ENCODE results near the gene BBC3. TPM values are rescaled to one million over a fixed set of nuclear protein-coding genes. Genes with fewer than 3 reads are reported as not detected.

The BBC3 gene
- total RNA-seq, 3 donors from 2014 or later: 4.5 to 7.5 (median 6.4) TPM

DNA sequence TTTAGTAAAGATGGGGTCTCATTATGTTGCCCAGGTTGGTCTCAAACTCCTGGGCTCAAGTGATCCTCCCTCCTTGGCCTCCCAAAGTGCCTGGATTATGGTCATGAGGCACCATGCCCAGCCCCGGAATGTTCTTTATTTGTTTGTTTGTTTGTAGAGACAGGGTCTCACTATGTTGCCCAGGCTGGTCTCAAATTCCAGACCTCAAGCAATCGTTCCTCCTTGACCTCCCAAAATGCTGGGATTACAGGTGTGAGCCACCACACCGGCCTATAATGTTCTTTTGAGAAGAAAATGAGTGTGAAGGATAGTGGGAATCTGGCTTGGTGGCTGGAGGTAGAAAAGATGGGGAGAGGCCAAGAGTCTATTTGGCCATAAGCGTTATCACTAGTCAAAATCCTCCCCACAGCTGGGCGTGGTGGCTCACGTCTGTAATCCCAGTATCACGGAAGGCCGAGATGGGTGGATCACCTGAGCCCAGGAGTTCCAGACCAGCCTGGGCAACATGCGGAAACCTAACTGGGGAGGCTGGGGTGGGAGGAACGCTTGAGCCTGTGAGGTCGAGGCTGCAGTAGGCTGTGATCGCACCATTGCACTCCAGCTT, 5.2 kb upstream of the BBC3 start:
- no peak for TF ChIP-seq POLR2AphosphoS5 (IDR thresholded peaks at IDR 0.05)
- TF ChIP-seq POLR2A (IDR thresholded peaks at IDR 0.05): no peak
- no peak for TF ChIP-seq CTCF (IDR thresholded peaks at IDR 0.05)
- DNase-seq (ENCODE audit: low spot score in 2 of 2): no peak
- intact Hi-C loops (cut with DNase I; ENCODE audit: low total_unique reads): no loop called here
- H3K9me3 ChIP-seq: no peaks in the 10 kb centered on the region
- H3K36me3 ChIP-seq: no peaks in the 10 kb centered on the region
- no peak overlapping the region for H3K4me3 ChIP-seq
- no peak overlapping the region for H3K27ac ChIP-seq
- H3K27me3 ChIP-seq: no peaks in the 10 kb centered on the region
- peaks cover 0 to under 1% of the 10 kb centered on the region in 2 donors for H3K4me1 ChIP-seq

DNA sequence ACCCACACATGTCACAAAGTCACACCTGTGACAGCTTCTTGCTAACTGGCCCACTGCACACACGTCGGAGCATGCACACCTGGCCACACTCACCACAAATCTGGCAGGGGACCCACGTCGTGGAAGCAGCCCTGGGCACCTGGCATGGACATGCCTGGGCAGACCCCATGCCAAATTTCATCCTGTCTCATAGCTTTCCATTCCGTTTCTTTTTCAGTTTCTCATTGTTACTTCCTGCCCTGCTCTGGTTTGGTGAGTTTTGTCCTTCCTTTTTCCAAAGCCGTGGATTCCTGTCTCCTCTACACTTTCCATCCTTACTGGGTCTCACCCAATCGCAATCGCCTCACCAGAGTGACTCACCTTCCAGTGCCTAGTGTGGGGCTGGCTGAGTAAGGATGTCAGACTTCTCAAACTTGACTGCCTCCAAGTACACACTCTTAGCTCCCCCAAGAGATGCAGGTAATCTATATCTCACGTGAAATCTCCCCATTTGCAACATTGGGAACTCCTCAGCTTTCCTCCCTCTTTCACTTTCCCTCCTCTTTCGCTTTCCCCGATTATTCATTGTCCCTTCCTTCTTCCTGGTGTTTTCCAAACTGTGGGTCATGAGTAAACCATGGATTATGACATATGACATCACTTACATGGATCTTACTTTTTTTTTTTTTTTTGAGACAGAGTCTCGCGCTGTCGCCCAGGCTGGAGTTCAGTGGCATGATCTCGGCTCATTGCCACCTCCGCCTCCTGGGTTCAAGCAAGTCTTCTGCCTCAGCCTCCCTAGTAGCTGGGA, 1.6 kb upstream of the BBC3 start:
- intact Hi-C loops (cut with DNase I; ENCODE audit: low total_unique reads): loop anchor here (1.0 kb wide), 1 partner anchor 15 kb away; no protein-coding TSS in a partner anchor
- H3K4me3 ChIP-seq: peak overlapping the region; percentile 26 to 99 (median 98)

GRCh38 chr19:47231215-47232054, 436 bp upstream of the BBC3 start:
- intact Hi-C loops (cut with DNase I; ENCODE audit: low total_unique reads): loop anchor here (1.0 kb wide), 1 partner anchor 16 kb away; no protein-coding TSS in a partner anchor
- peaks cover 3 to 7% of the 10 kb centered on the region in 2 donors for H3K4me1 ChIP-seq

More for the DNA sequence above, 1.6 kb upstream of the BBC3 start:
- Histone ChIP-seq H3K9me3 (no peaks in the 10 kb centered on the region), H3K27me3 (no peaks in the 10 kb centered on the region), H3K36me3 (no peaks in the 10 kb centered on the region), H3K27ac (peak overlapping the region; percentile 99 to 100), H3K4me1 (peaks cover 0 to 7% of the 10 kb centered on the region in 2 donors)
- no peak for TF ChIP-seq POLR2A (IDR thresholded peaks at IDR 0.05)
- peak in 1 of 3 donors; percentile 69 for TF ChIP-seq POLR2AphosphoS5 (IDR thresholded peaks at IDR 0.05)
- TF ChIP-seq CTCF (IDR thresholded peaks at IDR 0.05): no peak
- peak in 1 of 2 donors; percentile 67 for DNase-seq (ENCODE audit: low spot score in 2 of 2)

More at GRCh38 chr19:47231215-47232054, 436 bp upstream of the BBC3 start:
- H3K4me3 ChIP-seq: peak overlapping the region; percentile 97 to 99 (median 98)
- H3K9me3 ChIP-seq: no peaks in the 10 kb centered on the region
- no peaks in the 10 kb centered on the region for H3K27me3 ChIP-seq
- no peaks in the 10 kb centered on the region for H3K36me3 ChIP-seq
- peak; percentile 83 to 85 for DNase-seq (ENCODE audit: low spot score in 2 of 2)
- H3K27ac ChIP-seq: peak overlapping the region; percentile 99 to 100
- TF ChIP-seq POLR2AphosphoS5 (IDR thresholded peaks at IDR 0.05) (peak; percentile 14 to 67 (median 61)), POLR2A (IDR thresholded peaks at IDR 0.05) (peak; percentile 40), CTCF (IDR thresholded peaks at IDR 0.05) (no peak)
